NB4 (cell line): ENCODE results near the gene RAB3C.

ENCODE experiments used
- DNase-seq: peaks from one replicate; pipeline ENCODE4 v3.0.0; 2010; ENCODE audit warnings: low read depth
- H3K4me3 ChIP-seq: one replicate; pipeline ENCODE4 v1.5.1; 2011; ENCODE audit warnings: mild to moderate bottlenecking, low read depth, low read length, moderate library complexity
- CTCF ChIP-seq: IDR thresholded peaks from one replicate; pipeline ENCODE4 v1.5.1; 2012; ENCODE audit warnings: low read depth, low read length
- MAX ChIP-seq: IDR thresholded peaks from 2 replicates; pipeline ENCODE4 v1.6.1; 2011; ENCODE audit warnings: low read depth, low read length
- MYC ChIP-seq: IDR thresholded peaks from 2 replicates; pipeline ENCODE4 v1.6.1; 2011; ENCODE audit warnings: low read depth, low read length
- POLR2A ChIP-seq: IDR thresholded peaks from 2 replicates; pipeline ENCODE4 v1.6.1; 2011; ENCODE audit warnings: mild to moderate bottlenecking; ENCODE audit not compliant: insufficient read length; ENCODE audit errors: extremely low read depth

RAB3C gene

GRCh38 chr5:58666598-58667581 is 84.0 kb downstream of the RAB3C start:
- TF ChIP-seq CTCF: no peak
- no peak for DNase-seq
- no peak overlapping the region for H3K4me3 ChIP-seq

- TF ChIP-seq CTCF (no peak), MYC (no peak), POLR2A (no peak), MAX (no peak)
- no peak for DNase-seq
- no peak overlapping the region for H3K4me3 ChIP-seq
These were observed 87.7 kb downstream of the RAB3C start for GRCh38 chr5:58670582-58670981.

- TF ChIP-seq CTCF (no peak), POLR2A (no peak), MYC (no peak), MAX (no peak)
- no peak overlapping the region for H3K4me3 ChIP-seq
- no peak for DNase-seq
These were observed 88.3 kb downstream of the RAB3C start for GRCh38 chr5:58671155-58671554.

- no peak overlapping the region for H3K4me3 ChIP-seq
- DNase-seq: no peak
- no peak for TF ChIP-seq POLR2A
- TF ChIP-seq MYC: no peak
- TF ChIP-seq MAX: no peak
These were observed 89.6 kb downstream of the RAB3C start for GRCh38 chr5:58672521-58672920.

GRCh38 chr5:58674070-58674469 is 91.2 kb downstream of the RAB3C start:
- TF ChIP-seq MYC: no peak
- TF ChIP-seq MAX: no peak
- no peak for TF ChIP-seq CTCF
- no peak for TF ChIP-seq POLR2A
- no peak overlapping the region for H3K4me3 ChIP-seq
- DNase-seq: no peak

GRCh38 chr5:58674711-58675110 is 91.8 kb downstream of the RAB3C start:
- DNase-seq: no peak
- H3K4me3 ChIP-seq: no peak overlapping the region
- no peak for TF ChIP-seq CTCF
- TF ChIP-seq MYC: no peak
- no peak for TF ChIP-seq MAX
- no peak for TF ChIP-seq POLR2A
